Measurements from ENCODE around the gene FGFBP1. TPM values are rescaled to one million over a fixed set of nuclear protein-coding genes. Genes with fewer than 3 reads are reported as not detected.

The FGFBP1 gene
- total RNA-seq, 1 experiment from 2014 or later: not detected

- no peak overlapping the region for H2BK5ac ChIP-seq (ENCODE audit: insufficient read length, low read length)
- H4K8ac ChIP-seq (replicated peaks; ENCODE audit: insufficient read length, low read depth, low read length): no peak overlapping the region
- H3K23me2 ChIP-seq (ENCODE audit: insufficient read length, low read depth, low read length, poor library complexity, severe bottlenecking): no peaks in the 10 kb centered on the region
- TF ChIP-seq CTCF (conservative IDR thresholded peaks at IDR 0.05): no peak
- H3K23ac ChIP-seq (ENCODE audit: insufficient read length, low read depth, low read length): no peak overlapping the region
- H3K27ac Mint-ChIP-seq: no peak overlapping the region
- H3K18ac ChIP-seq (ENCODE audit: insufficient read length, low read depth, low read length): no peak overlapping the region
- H3K9me3 Mint-ChIP-seq: peaks cover 9 to 10% of the 10 kb centered on the region in 2 experiments
- no peak overlapping the region for H3K9ac ChIP-seq (ENCODE audit: extremely low read depth, insufficient read length, low read length)
- no CpG with 5 or more reads among the region's 4 CpGs for WGBS (ENCODE audit: extremely low coverage, insufficient read length, low lambda C conversion rate)
- H3K4ac ChIP-seq (ENCODE audit: low read depth, low read length): no peak overlapping the region
- H3K27me3 Mint-ChIP-seq (ENCODE audit: low read depth): no peaks in the 10 kb centered on the region; the same call in none of the 2 replicates
- H3K27ac ChIP-seq (ENCODE audit: insufficient read length, low read depth, low read length): no peak overlapping the region
- H2AK5ac ChIP-seq (ENCODE audit: insufficient read length, low read length): no peak overlapping the region
- H3K36me3 Mint-ChIP-seq (ENCODE audit: insufficient read depth in 1 of 3, low read depth in 3 of 3): peaks cover 0 to 10% (median 6%) of the 10 kb centered on the region in 3 experiments; a peak in 6 of 7 replicates
- H2BK120ac ChIP-seq (ENCODE audit: low read depth, low read length, poor library complexity, severe bottlenecking): no peak overlapping the region
- H2BK20ac ChIP-seq (ENCODE audit: low read depth, low read length, poor library complexity, severe bottlenecking): no peak overlapping the region
- no peak overlapping the region for H2BK12ac ChIP-seq (ENCODE audit: insufficient read length, low read depth, low read length)
- H4K91ac ChIP-seq (ENCODE audit: insufficient read length, low read depth, low read length): no peak overlapping the region
- H2AFZ ChIP-seq (ENCODE audit: low read length): no peak overlapping the region
- H2BK15ac ChIP-seq (ENCODE audit: low read depth, low read length): no peak overlapping the region
- peaks cover 11% of the 10 kb centered on the region for H3K9me3 ChIP-seq (ENCODE audit: control insufficient read depth, low read depth, low read length)
- peaks cover 0 to 2% of the 10 kb centered on the region in 2 experiments; a peak in 1 of 4 replicates for H3K4me1 Mint-ChIP-seq
- no peak overlapping the region for H3K4me2 ChIP-seq (ENCODE audit: insufficient read depth, insufficient read length, low read length)
- no peaks in the 10 kb centered on the region for H3K4me1 ChIP-seq (ENCODE audit: insufficient read depth, low read length)
- H3K79me1 ChIP-seq (ENCODE audit: insufficient read depth, low read depth, low read length, poor library complexity, severe bottlenecking): no peaks in the 10 kb centered on the region
- H3T11ph ChIP-seq (ENCODE audit: low read length): no peak overlapping the region
- no peak overlapping the region for H3K14ac ChIP-seq (ENCODE audit: insufficient read depth, low read length)
- H3K4me3 Mint-ChIP-seq: no peak overlapping the region
- no peak for DNase-seq
- no peaks in the 10 kb centered on the region for H4K20me1 ChIP-seq (ENCODE audit: control insufficient read depth, insufficient read depth, insufficient read length)
- H4K5ac ChIP-seq (ENCODE audit: insufficient read length, low read depth, low read length): no peak overlapping the region
- H3K79me2 ChIP-seq (ENCODE audit: insufficient read depth, low read length): no peaks in the 10 kb centered on the region
- H3K56ac ChIP-seq (ENCODE audit: insufficient read length, low read depth, low read length): no peak overlapping the region
- H3K27me3 ChIP-seq (ENCODE audit: insufficient read depth, low read length): no peaks in the 10 kb centered on the region
Measured at GRCh38 chr4:15914291-15914690, 24.2 kb downstream of the FGFBP1 start.
